BLaER1 treated with 17β-estradiol and CSF1 and Interleukin-3, amounts not matched to agents 10 nM and 100 nM (cell line): ENCODE results near the gene RSPO4.
A peak's percentile ranks its signal among the peaks of the same experiment; 100 is the strongest.

Experiments used
- H3K27ac ChIP-seq, 11 experiments: shearing (Covaris generic); formaldehyde crosslinking; 2 replicates each; pipeline ENCODE4 v1.8.1; 2022
- H3K27me3 ChIP-seq, 11 experiments: shearing (Covaris generic); formaldehyde crosslinking; 2 replicates each; pipeline ENCODE4 v1.8.1; 2022
- H3K36me3 ChIP-seq, 11 experiments: shearing (Covaris generic); formaldehyde crosslinking; 2 replicates each; pipeline ENCODE4 v1.8.1; 2022
- H3K4me1 ChIP-seq, 10 experiments: shearing (Covaris generic); formaldehyde crosslinking; 2 replicates each; pipeline ENCODE4 v1.8.1; 2022
- H3K4me2 ChIP-seq, 11 experiments: shearing (Covaris generic); formaldehyde crosslinking; 2 replicates each; pipeline ENCODE4 v1.8.1; 2022
- H3K4me3 ChIP-seq, 10 experiments: shearing (Covaris generic); formaldehyde crosslinking; 2 replicates each; pipeline ENCODE4 v1.8.1; 2022
- H3K9ac ChIP-seq, 11 experiments: shearing (Covaris generic); formaldehyde crosslinking; 2 replicates each; pipeline ENCODE4 v1.8.1; 2022
- H3K9me3 ChIP-seq, 11 experiments: shearing (Covaris generic); formaldehyde crosslinking; replicated peaks in 1 of 11; 2 replicates each; pipeline ENCODE4 v1.8.1; 2022
- H4K20me1 ChIP-seq, 11 experiments: shearing (Covaris generic); formaldehyde crosslinking; 2 replicates each; pipeline ENCODE4 v1.8.1; 2022
- Cebpa-rat ChIP-seq, 11 experiments: shearing (Covaris generic); IDR thresholded peaks; 2 replicates each; pipeline ENCODE4 v1.8.1; 2022

Gene RSPO4

DNA sequence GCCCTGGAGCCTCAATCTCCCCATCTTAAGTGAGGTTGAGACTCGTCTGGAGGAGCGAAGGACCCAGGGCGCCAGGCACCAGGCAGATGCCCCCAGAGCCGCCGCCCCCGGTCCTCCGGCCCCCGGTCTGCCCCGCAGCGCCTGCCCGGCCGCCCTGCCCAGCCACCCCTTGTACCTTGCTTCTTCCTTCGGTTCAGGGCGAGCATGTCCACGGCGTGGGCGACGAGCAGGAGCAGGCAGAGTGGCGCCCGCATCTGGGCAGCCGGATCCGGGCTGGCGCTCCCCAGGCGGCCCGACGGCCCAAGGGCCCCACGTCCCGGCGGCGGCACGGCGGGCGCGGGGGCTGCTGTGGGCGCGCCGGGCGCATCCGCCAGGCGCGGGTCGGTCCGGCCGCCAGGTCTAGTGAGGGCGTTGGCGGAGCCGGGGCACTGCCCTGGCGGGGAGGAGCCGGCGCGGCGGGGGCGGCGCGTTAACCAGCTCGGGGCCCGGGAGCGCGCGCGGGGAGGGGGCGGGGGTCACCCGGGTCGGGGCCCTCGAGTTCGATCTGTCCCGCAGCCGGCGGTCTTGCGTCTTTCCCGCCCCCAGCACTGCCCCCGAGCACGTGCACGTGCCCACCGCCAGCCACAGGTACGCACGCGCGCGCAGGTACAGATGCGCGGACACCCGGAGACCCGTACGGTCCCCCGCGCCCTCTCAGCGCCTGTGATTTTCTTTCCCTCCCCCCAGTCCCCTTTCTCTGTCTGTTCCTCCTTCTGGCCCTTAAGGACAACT, at the start of gene RSPO4:
Gene RSPO4 (minus strand): TSS at position 401 of the 771 bp plus-strand sequence. CDS start 147 bp downstream, at position 254.
- TF ChIP-seq Cebpa-rat (IDR thresholded peaks at IDR 0.05), result no peak
- Histone ChIP-seq H3K27ac (no peak within 1 kb of the TSS), H3K27me3 (no peaks in the 10 kb centered on the region), H3K4me2 (no peak within 1 kb of the TSS), H3K9ac (no peak within 1 kb of the TSS), H3K9me3 (no peaks in the 10 kb centered on the region), H3K4me3 (no peak within 1 kb of the TSS), H4K20me1 (peaks cover 0 to under 1% (median 0%) of the 10 kb centered on the region in 11 experiments; a peak in 1 of 22 replicates), H3K36me3 (no peaks in the 10 kb centered on the region), H3K4me1 (no peaks in the 10 kb centered on the region)

DNA sequence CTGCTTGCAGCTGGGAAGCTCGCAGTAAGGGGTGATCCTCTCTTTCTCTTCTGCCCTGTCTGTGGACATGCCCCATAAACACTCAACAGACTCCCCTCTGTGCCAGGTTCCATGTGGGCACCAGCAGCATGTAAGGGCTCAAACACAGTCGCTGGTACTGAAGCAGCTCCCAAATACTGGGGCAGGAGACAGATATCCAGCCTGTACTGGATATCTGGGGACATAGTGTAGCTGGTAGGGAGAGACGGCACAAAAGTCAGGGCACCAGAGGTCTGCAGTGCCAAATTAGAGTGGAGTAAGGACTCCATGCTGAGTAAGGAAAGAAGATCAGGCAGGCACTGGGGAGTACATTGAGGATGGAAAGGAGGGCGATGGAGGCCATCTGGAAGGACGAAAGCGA, 48.3 kb upstream of the RSPO4 start:
- Histone ChIP-seq H3K9me3 (peaks cover 0 to 9% (median 0%) of the 10 kb centered on the region in 11 experiments; a peak in 3 of 22 replicates), H3K9ac (no peak overlapping the region), H3K27me3 (no peaks in the 10 kb centered on the region), H3K4me2 (no peak overlapping the region), H3K4me1 (peaks cover 0 to 14% (median 8%) of the 10 kb centered on the region in 10 experiments; a peak in 11 of 20 replicates), H3K27ac (no peak overlapping the region), H4K20me1 (no peaks in the 10 kb centered on the region), H3K36me3 (no peaks in the 10 kb centered on the region), H3K4me3 (no peak overlapping the region)
- TF ChIP-seq Cebpa-rat (IDR thresholded peaks at IDR 0.05), result no peak

DNA sequence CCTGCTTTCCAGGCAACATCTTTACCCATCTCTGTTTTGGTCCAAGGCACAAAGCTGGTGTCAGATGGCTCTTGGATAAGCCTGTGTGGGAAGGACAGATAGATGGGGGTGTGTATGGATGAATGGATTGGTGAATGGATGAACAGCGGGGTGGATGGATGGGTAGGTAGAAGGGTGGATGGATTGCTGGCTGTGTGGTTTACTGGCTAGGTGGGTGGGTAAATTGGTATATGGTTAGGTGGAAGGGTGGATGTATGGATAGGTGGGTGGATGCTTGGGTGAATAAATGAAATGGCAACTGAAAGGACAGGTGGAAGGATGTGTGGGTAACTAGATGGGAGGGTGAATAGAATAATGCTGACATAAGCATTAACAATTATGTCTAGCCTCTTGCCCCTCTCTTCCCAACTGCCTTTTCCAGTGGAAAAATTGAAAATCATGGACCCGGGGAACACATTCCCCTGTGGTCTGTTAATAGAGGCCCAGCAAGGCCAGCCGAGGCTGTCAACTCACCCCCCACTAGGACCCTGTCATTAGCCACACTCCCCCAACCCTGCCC, 43.8 kb upstream of the RSPO4 start:
- no peaks in the 10 kb centered on the region for H3K27me3 ChIP-seq
- H4K20me1 ChIP-seq, result no peaks in the 10 kb centered on the region
- no peaks in the 10 kb centered on the region for H3K36me3 ChIP-seq
- H3K27ac ChIP-seq, result no peak overlapping the region
- H3K9me3 ChIP-seq, result peaks cover 0 to 9% (median 0%) of the 10 kb centered on the region in 11 experiments; a peak in 3 of 22 replicates
- TF ChIP-seq Cebpa-rat (IDR thresholded peaks at IDR 0.05), result no peak
- peaks cover 0 to 14% (median 8%) of the 10 kb centered on the region in 10 experiments; a peak in 11 of 20 replicates for H3K4me1 ChIP-seq
- H3K4me2 ChIP-seq, result no peak overlapping the region
- no peak overlapping the region for H3K9ac ChIP-seq
- no peak overlapping the region for H3K4me3 ChIP-seq

- Histone ChIP-seq H3K36me3 (no peaks in the 10 kb centered on the region), H3K4me2 (no peak overlapping the region), H3K9me3 (0 out of 22 replicates have a peak, but pooled peaks cover 0 to 1% (median 0%) of the 10 kb centered on the region in 11 experiments), H3K27ac (no peak overlapping the region), H4K20me1 (no peaks in the 10 kb centered on the region), H3K27me3 (no peaks in the 10 kb centered on the region), H3K9ac (no peak overlapping the region), H3K4me3 (no peak overlapping the region), H3K4me1 (no peaks in the 10 kb centered on the region)
- TF ChIP-seq Cebpa-rat (IDR thresholded peaks at IDR 0.05), result no peak
These were observed 39.8 kb upstream of the RSPO4 start for GRCh38 chr20:1041845-1042390.

GRCh38 chr20:1038205-1038604, 36.1 kb upstream of the RSPO4 start:
- Histone ChIP-seq H3K27ac (no peak overlapping the region), H3K27me3 (no peaks in the 10 kb centered on the region), H3K4me2 (no peak overlapping the region), H3K9me3 (no peaks in the 10 kb centered on the region), H3K36me3 (no peaks in the 10 kb centered on the region), H4K20me1 (no peaks in the 10 kb centered on the region), H3K4me3 (no peak overlapping the region), H3K9ac (no peak overlapping the region), H3K4me1 (peaks cover 16 to 29% (median 19%) of the 10 kb centered on the region in 10 experiments)
- TF ChIP-seq Cebpa-rat (IDR thresholded peaks at IDR 0.05), result no peak

- no peaks in the 10 kb centered on the region for H3K27me3 ChIP-seq
- no peaks in the 10 kb centered on the region for H4K20me1 ChIP-seq
- no peaks in the 10 kb centered on the region for H3K9me3 ChIP-seq
- no peak overlapping the region for H3K4me2 ChIP-seq
- H3K36me3 ChIP-seq, result no peaks in the 10 kb centered on the region
- no peak overlapping the region for H3K27ac ChIP-seq
- peaks cover 20 to 33% (median 24%) of the 10 kb centered on the region in 10 experiments for H3K4me1 ChIP-seq
- H3K4me3 ChIP-seq, result no peak overlapping the region
- H3K9ac ChIP-seq, result no peak overlapping the region
- TF ChIP-seq Cebpa-rat (IDR thresholded peaks at IDR 0.05), result no peak
These were observed 34.9 kb upstream of the RSPO4 start for GRCh38 chr20:1037039-1037438.

- Histone ChIP-seq H3K4me1 (peaks cover 20 to 33% (median 24%) of the 10 kb centered on the region in 10 experiments), H3K9ac (no peak overlapping the region), H3K27me3 (no peaks in the 10 kb centered on the region), H3K27ac (peak overlapping the region in 1 of 11 experiments; percentile 71; a peak in 1 of 22 replicates), H3K36me3 (no peaks in the 10 kb centered on the region), H3K4me2 (peak overlapping the region in 4 of 11 experiments; percentile 25 to 83 (median 66); a peak in 4 of 22 replicates), H3K9me3 (peaks cover 0 to 7% (median 0%) of the 10 kb centered on the region in 11 experiments; a peak in 3 of 22 replicates), H3K4me3 (no peak overlapping the region), H4K20me1 (no peaks in the 10 kb centered on the region)
- TF ChIP-seq Cebpa-rat (IDR thresholded peaks at IDR 0.05), result no peak
These were observed 33.4 kb upstream of the RSPO4 start for GRCh38 chr20:1035466-1035865.

DNA sequence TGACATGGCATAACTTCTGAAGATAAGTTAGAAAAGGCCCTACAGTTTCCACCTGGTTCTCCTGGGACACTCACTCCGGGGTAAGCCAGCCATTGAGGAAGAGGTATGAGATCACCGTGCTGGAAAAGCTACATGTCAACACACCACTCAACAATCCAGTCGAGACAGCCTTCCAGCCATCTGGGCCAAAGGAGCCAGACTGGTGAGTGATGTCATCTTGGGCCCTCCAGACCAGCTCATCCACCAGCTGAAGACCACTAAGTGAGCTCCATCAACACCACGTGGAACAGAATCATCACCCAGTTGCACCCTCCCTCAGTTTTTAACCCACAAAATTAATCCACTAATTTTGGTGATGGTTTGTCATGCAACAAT, 32.3 kb upstream of the RSPO4 start:
- no peaks in the 10 kb centered on the region for H3K27me3 ChIP-seq

More for the DNA sequence above, 32.3 kb upstream of the RSPO4 start:
- Histone ChIP-seq H4K20me1 (no peaks in the 10 kb centered on the region), H3K9ac (peak overlapping the region in 1 of 11 experiments; percentile 51; a peak in 1 of 22 replicates), H3K4me2 (peak overlapping the region; percentile 25 to 83 (median 64)), H3K9me3 (peaks cover 0 to 7% (median 0%) of the 10 kb centered on the region in 11 experiments; a peak in 3 of 22 replicates), H3K27ac (peak overlapping the region in 10 of 11 experiments; percentile 56 to 80 (median 72); a peak in 17 of 22 replicates), H3K4me3 (no peak overlapping the region), H3K4me1 (peaks cover 20 to 33% (median 24%) of the 10 kb centered on the region in 10 experiments), H3K36me3 (no peaks in the 10 kb centered on the region)
- TF ChIP-seq Cebpa-rat (IDR thresholded peaks at IDR 0.05), result no peak
